GM18867 (cell line): ENCODE measurements around the gene OR2S2.

ENCODE experiments used
- ATAC-seq: cut with Tn5 transposase; IDR thresholded peaks from one replicate; pipeline ENCODE4 v1.9.1; 2021; ENCODE audit warnings: mild to moderate bottlenecking, moderate library complexity; ENCODE audit not compliant: unreplicated experiment

Gene OR2S2

GRCh38 chr9:35965011-35965410, 7.1 kb upstream of the OR2S2 start:
- ATAC-seq = no peak

- ATAC-seq = no peak
Measured at GRCh38 chr9:35962126-35962906, 4.4 kb upstream of the OR2S2 start.

DNA sequence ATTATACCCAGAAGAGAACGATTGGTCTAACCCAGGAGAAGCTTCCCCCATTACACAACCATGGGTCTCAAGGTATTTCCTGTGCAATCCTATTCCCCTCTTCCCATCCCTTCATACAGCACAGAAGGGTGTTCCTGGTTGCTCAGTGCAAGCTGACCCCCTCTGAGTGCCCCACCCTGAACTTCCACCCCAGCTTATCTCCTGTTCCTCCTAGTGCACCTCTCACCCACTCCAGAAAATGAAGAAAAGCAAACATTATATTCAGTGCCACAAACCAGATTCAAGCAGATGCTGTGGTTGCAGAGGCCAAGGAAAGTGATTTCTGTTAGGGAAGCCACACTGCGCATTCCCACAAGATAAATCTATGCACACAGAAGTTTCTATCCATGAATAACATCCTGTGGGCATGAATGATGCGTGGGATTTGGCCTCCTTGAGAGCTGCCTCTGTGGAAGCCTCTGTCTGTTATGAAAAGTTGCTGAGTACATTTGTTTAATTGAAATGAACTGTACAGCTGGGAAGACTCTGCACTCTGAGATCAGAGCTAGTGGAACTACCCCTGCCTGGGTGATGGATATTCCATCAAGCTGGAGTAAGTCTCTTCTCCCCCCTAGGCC, 2.2 kb upstream of the OR2S2 start:
- no peak for ATAC-seq

DNA sequence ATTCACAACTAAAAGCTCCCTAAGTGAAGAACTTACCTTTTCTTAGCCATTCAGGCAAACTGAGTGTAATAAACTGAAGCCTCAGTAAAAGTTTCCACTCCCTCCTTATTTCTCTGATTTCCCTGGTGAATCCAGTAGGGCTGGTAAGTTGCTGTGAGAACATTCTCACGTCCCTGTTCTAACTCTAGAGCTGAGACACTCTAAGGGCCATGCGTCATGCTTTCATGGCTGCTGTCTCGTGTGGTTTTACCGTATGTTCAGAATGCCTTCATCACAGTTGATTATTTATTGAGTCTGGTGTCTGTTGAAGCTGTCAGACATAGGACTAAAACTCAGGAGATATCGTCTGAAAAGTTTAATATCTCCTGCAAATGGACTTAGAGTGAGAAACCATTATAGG, 1.3 kb downstream of the OR2S2 start:
- no peak for ATAC-seq

GRCh38 chr9:35954942-35955546, 2.9 kb downstream of the OR2S2 start:
- no peak for ATAC-seq

- ATAC-seq = no peak
Measured at GRCh38 chr9:35952526-35953191, 5.3 kb downstream of the OR2S2 start.

DNA sequence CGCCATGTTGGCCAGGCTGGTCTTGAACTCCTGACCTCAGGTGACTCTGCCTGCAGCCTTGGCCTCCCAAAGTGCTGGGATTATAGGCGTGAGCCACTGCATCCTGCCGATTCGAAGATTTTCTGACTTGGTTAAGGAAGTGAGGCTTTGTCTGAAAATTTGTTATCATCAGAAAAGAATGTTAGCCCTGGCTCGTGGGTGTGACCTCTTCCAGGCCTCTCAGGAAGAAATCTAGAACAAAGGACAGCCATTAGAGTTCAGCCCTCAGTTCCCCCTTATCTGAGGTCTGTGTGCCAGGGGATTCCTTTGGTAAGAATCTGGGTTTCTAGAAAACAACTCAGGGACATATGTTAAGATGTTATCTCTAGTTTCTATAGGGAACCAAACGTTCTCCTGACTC, 6.2 kb downstream of the OR2S2 start:
- ATAC-seq = no peak

DNA sequence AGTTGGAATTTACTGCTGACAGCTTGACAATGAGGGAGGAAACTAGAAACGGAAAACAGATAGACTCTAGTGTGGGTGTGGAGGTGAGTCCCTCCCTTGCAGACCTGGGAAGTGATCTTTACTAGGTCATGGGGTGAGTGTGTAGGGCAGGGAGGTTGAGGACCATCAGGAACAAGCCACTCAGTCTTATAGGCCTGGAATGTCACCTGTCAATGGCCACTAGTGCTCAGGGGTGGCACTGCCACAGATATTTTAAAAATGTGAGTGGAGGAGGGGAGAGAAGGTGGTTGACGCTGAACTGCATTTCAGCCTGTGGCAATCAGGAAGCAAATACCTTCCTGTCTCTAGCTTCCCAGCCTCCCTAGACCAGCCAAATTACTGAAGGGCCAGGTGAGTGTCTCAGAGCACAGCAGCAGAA, 9.0 kb downstream of the OR2S2 start:
- ATAC-seq = no peak

- ATAC-seq = no peak
Measured at GRCh38 chr9:35948451-35948850, 9.5 kb downstream of the OR2S2 start.

DNA sequence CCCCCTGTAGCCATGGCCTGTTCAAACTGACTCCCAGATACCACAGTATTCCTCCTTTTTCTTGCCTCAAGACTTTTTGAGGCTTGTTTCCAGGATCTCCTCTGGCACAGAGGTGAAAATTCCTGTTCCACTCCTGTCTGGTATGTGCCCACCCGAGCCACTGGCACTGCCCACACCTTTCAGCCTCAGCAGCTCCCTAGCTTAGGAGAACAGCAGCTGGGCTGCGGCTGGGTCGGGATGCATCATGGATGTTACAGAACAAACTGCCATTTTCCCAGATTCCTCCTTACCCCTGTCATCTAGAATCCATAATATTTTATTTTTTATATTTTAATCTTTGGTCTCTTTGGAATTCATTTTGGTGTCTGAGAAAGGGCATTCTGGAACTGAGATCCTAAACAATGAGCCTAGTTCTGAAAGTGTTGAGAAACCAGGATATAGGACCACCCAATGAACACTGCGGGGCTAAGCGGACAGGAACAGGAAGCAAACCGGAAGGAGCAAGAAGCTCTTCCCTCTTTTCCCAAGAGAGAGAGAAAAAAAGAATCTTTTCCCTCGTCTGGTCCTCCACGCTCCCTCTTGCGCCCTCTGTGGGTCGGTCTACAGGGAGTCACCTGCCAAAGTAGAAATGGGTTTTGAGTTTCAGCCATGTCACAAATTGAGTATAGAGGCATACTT, 12.5 kb downstream of the OR2S2 start:
- ATAC-seq = no peak

GRCh38 chr9:35944841-35945240, 13.1 kb downstream of the OR2S2 start:
- ATAC-seq = no peak

DNA sequence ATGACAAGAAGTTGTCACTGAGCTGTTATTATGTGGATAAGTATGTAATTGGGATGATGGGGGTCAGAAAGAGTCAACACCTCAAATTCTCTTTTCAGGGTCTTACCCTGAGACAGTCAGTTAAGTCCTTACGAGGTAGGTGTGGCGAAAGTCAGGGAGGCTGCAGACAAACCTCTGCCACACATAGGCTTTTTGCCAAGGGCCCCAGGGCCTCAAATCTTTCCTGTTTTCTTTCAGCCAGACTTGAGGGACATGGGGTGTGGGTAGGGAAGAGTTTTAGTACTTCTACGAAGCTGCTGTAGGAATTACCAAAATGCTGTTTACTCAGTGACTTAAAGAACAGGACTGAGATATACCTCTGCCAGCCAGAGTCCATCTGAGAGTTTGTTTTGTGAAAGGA, 13.8 kb downstream of the OR2S2 start:
- ATAC-seq = no peak

- no peak for ATAC-seq
Measured at GRCh38 chr9:35942286-35942685, 15.7 kb downstream of the OR2S2 start.

DNA sequence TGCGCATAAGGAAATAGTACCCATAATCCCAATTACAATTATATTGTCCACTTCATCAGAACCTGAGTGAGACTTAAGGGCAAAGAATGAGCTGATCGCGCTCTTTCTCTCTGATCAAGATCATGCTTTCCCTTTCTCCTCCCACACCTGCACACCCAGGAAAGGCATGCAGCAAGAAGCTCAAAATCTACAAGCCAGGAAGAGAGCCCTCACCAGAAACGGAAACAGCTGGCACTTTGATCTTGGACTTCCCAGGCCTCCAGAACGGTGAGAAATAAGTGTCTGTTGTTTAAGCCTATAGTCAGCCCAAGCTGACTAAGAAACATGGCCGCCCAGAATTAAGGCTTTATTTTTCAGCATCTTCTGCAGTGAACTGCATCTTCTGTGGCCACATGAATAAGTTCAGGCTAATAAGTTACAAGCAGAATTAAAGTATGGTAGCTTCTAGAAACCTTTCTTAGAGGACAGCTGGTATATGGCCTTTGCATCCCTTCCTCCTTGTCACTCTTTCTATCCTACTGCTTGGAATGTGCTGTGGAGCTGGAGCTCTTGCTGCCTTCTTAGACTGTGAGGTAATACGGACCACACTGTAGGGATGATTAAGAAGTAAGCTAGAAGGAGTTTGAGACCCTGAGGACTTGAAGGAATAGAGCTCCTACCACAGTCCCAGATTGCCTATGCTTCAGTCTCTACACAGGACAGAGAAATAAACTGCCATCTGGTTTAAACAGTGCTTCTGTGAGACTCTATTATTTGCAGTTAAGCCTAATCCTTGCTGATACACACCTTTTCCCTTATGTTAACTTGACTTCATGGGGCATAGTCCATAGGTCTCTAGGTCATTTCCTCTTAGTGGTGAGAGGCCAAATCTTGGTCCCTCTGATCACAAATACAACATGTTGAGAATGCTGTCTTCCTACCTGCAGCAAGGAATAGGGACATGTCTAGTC, 17.2 kb downstream of the OR2S2 start:
- no peak for ATAC-seq

DNA sequence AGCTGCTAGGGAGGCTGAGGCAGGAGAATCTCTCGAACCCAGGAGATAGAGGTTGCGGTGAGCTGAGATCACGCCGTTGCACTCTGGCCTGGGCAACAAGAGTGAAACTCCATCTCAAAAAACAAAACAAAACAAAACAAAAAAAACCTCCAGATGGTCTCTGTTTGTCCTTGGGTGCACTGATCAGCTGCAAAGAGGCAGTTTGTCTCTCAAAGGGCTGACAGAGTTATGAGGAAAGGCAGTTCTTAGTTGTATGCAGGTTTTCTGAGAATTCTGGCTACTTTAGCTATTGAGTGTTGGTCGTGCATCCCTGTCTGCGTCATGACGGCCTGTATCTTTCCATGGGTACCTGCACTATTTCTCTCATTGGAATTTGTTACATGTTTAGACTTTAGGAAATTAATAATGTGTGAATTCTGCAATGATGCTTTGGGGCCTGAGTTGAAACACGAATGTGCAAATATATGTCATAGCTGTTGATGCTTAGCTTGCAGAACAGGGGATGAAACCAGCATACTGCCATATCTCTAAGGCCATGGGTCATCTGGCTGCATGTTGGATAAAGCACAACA, 18.2 kb downstream of the OR2S2 start:
- ATAC-seq = no peak

GRCh38 chr9:35938474-35939356, 19.2 kb downstream of the OR2S2 start:
- ATAC-seq = no peak

DNA sequence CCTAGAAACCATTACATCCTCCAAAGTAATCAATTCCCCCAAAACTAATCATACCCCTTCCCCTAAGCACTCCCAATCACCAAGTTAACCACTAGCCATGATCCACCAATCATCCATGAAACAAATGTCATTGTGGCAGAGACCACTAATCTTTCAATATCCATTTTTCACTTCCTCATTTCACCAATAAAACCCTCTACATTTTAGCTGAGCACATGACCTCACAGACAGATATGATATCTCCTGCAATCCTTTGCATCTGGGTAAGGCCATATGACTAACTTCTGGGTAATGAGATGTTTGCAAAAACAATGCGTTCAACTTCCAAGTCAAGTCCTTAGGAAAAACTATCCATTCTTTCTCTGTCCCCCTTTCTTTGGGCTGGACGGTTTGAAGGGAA, 20.7 kb downstream of the OR2S2 start:
- ATAC-seq = no peak

- no peak for ATAC-seq
Measured at GRCh38 chr9:35935755-35936509, 22.0 kb downstream of the OR2S2 start.
